Right lobe of liver (tissue), 4 donors: ENCODE results near the gene PLCL1.

Experiments
- POLR2A ChIP-seq: fragments of 450-650 bp; IDR thresholded peaks from one replicate; pipeline ENCODE4 v1.6.1; 2017; ENCODE audit warnings: antibody characterized with exemption, mild to moderate bottlenecking
- TF ChIP-seq, protein P1 (sequence below), 4 donors: fragments of 200-600 bp in 3 of 4; fragments of 450-650 bp in 1 of 4; IDR thresholded peaks; one replicate each; pipeline versions ENCODE4 v1.5.1 to v1.8.0; 2016 to 2022; ENCODE audit warnings: antibody characterized with exemption in 4 of 4, mild to moderate bottlenecking in 2 of 4
- donor health status: DM: no; HTN: no; CAD: no.
- donor health status: DM: no; HTN: no; CAD: no.
- donor health status: DM: no; HTN: yes; CAD: no.

DNA sequence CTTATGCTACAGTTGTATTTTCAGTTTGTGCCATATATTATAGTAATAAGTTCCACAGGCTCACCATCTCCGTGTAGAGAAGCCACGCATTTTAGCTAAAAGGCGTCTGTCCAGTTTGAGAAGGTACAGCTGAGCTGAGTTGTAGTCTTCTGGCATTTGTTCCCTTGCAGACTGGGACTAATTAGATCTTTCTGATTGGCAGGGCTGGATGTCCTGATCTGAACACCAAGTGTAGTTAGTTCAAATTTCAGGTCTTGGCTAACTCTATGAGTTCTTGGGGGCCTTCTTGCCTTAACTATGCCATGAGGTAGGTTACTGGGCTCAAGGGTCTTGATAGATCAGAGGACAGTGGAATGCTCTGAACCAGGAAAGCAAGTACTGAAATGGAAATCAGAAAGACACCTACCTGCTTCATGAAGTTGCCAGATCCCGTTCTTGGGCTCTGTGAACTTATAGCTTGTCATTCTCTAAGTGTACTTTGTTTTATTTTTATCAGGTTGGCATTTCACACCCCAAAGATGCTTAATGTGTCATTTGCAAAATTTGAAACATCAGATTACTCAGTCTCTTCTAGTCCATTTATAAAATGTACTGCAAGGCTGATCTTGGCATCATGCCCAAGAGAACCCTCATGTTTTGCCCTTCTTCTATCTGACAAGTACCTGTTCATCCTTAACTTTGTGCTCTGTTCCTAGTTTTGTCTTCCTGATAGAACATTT is 93.7 kb downstream of the PLCL1 start:
- TF ChIP-seq, protein P1, sequence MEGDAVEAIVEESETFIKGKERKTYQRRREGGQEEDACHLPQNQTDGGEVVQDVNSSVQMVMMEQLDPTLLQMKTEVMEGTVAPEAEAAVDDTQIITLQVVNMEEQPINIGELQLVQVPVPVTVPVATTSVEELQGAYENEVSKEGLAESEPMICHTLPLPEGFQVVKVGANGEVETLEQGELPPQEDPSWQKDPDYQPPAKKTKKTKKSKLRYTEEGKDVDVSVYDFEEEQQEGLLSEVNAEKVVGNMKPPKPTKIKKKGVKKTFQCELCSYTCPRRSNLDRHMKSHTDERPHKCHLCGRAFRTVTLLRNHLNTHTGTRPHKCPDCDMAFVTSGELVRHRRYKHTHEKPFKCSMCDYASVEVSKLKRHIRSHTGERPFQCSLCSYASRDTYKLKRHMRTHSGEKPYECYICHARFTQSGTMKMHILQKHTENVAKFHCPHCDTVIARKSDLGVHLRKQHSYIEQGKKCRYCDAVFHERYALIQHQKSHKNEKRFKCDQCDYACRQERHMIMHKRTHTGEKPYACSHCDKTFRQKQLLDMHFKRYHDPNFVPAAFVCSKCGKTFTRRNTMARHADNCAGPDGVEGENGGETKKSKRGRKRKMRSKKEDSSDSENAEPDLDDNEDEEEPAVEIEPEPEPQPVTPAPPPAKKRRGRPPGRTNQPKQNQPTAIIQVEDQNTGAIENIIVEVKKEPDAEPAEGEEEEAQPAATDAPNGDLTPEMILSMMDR (IDR thresholded peaks at IDR 0.05) = no peak
- no peak for TF ChIP-seq POLR2A
